GM12878 (cell line): ENCODE results near the gene SPATA24. TPM values are rescaled to one million over a fixed set of nuclear protein-coding genes. Genes with fewer than 3 reads are reported as not detected.

Experiments
- ATAC-seq: fragments of 200-7000 bp; cut with Tn5 transposase; 3 replicates; pipeline ENCODE4 v1.9.1; 2020; ENCODE audit warnings: mild to moderate bottlenecking, moderate library complexity
- BruUV-seq: library from RNA; stranded (reverse); fragments of 400-500 nt; replicated peaks from 2 replicates; lab custom pipeline; 2021; lab: Mats Ljungman, UMichigan
- CTCF ChIA-PET: fragments of 300-600 bp; sonication (Branson Sonifier 250); formaldehyde crosslinking; extraction: SDS; loops from one replicate; lab custom pipeline; 2021; ENCODE audit warnings: inconsistent platforms; lab: Yijun Ruan, JAX
- POLR2A ChIA-PET: fragments of 350-600 bp; formaldehyde crosslinking; extraction: SDS; loops from one replicate; lab custom pipeline; 2021; ENCODE audit warnings: inconsistent platforms; lab: Charles Lee
- RAD21 ChIA-PET: fragments of 300-600 bp; sonication (Branson Sonifier 250); formaldehyde crosslinking; loops from one replicate; lab custom pipeline; 2023; ENCODE audit warnings: antibody characterized with exemption; ENCODE audit not compliant: unreplicated experiment; lab: Charles Lee
- SMC1A ChIA-PET: fragments of 300-600 bp; sonication (Branson Sonifier 250); formaldehyde crosslinking; loops from one replicate; lab custom pipeline; 2023; ENCODE audit not compliant: unreplicated experiment, uncharacterized antibody; lab: Charles Lee
- DNase-seq: peaks from one replicate; pipeline ENCODE4 v3.0.0-alpha.2; 2011; ENCODE audit warnings: low read depth, low spot score
- FAIRE-seq: peaks from 3 replicates; lab custom pipeline; 2011; peaks lifted over from hg19 to GRCh38; lab: Jason Lieb, UNC
- H2AFZ ChIP-seq: 2 replicates; pipeline ENCODE4 v1.6.0; 2011; ENCODE audit warnings: low read depth, low read length, control low read depth; ENCODE audit not compliant: control insufficient read depth
- H3K27ac ChIP-seq: 2 replicates; pipeline ENCODE4 v1.5.1; 2011; ENCODE audit warnings: control low read depth; ENCODE audit not compliant: control insufficient read depth, insufficient read depth
- H3K27me3 ChIP-seq, 2 experiments: replicated peaks in 1 of 2; 2 replicates each; pipeline versions ENCODE4 v1.6.0 to v1.6.1; 2011; ENCODE audit warnings: low read length in 1 of 2; ENCODE audit not compliant: control insufficient read depth in 2 of 2, insufficient read depth in 2 of 2
- H3K36me3 ChIP-seq, 2 experiments: 2 replicates each; pipeline ENCODE4 v1.5.1; 2011; ENCODE audit warnings: low read length in 1 of 2; ENCODE audit not compliant: control insufficient read depth in 2 of 2, insufficient read depth in 2 of 2
- H3K4me1 ChIP-seq: 2 replicates; pipeline ENCODE4 v1.6.1; 2011; ENCODE audit warnings: mild to moderate bottlenecking, low read length, moderate library complexity, mixed read lengths; ENCODE audit not compliant: control insufficient read depth, insufficient read depth
- H3K4me2 ChIP-seq: 2 replicates; pipeline ENCODE4 v1.6.0; 2011; ENCODE audit warnings: control low read depth; ENCODE audit not compliant: control insufficient read depth, insufficient read depth
- H3K4me3 ChIP-seq: fragments of 200-600 bp; sonication (generic); 2 replicates; pipeline ENCODE4 v1.5.1; 2016
- H3K79me2 ChIP-seq: 2 replicates; pipeline ENCODE4 v1.6.0; 2011; ENCODE audit warnings: low read length; ENCODE audit not compliant: control insufficient read depth, insufficient read depth
- H3K9ac ChIP-seq: 2 replicates; pipeline ENCODE4 v1.8.0; 2011; ENCODE audit warnings: low read length, control low read depth, mixed read lengths; ENCODE audit not compliant: control insufficient read depth, insufficient read depth
- H3K9me3 ChIP-seq: replicated peaks from 3 replicates; pipeline ENCODE4 v1.5.1; 2011; ENCODE audit warnings: mild to moderate bottlenecking, low read length; ENCODE audit not compliant: control insufficient read depth, insufficient read depth
- H4K20me1 ChIP-seq: 2 replicates; pipeline ENCODE4 v1.6.0; 2011; ENCODE audit not compliant: control insufficient read depth, insufficient read depth
- EED ChIP-seq: sonication (generic); IDR thresholded peaks from 2 replicates; pipeline ENCODE4 v1.6.1; 2016; ENCODE audit warnings: antibody characterized with exemption, low read depth
- EZH2 ChIP-seq: IDR thresholded peaks from 2 replicates; pipeline ENCODE4 v1.6.1; 2012; ENCODE audit warnings: low read depth, mild to moderate bottlenecking, control low read depth, inconsistent platforms, low read length, borderline replicate concordance; ENCODE audit not compliant: control insufficient read depth
- HDAC6 ChIP-seq: fragments of 200-600 bp; sonication (generic); IDR thresholded peaks from one replicate; pipeline ENCODE4 v1.8.0; 2017; ENCODE audit warnings: antibody characterized with exemption; ENCODE audit not compliant: unreplicated experiment
- MAX ChIP-seq: IDR thresholded peaks from 2 replicates; pipeline ENCODE4 v1.6.1; 2012; ENCODE audit warnings: low read depth, low read length, improper control_type of control experiment
- NFIC ChIP-seq: IDR thresholded peaks from 2 replicates; pipeline ENCODE4 v1.6.1; 2012; ENCODE audit warnings: low read depth, mild to moderate bottlenecking, inconsistent platforms, low read length, moderate library complexity
- POLR2A ChIP-seq: IDR thresholded peaks from 2 replicates; pipeline ENCODE4 v1.6.1; 2011; ENCODE audit warnings: low read depth, mild to moderate bottlenecking, low read length
- RAD51 ChIP-seq: fragments of 450-650 bp; IDR thresholded peaks from 2 replicates; pipeline ENCODE4 v1.6.1; 2016; ENCODE audit warnings: moderate library complexity, mild to moderate bottlenecking, inconsistent platforms
- RB1 ChIP-seq: fragments of 450-650 bp; formaldehyde crosslinking; IDR thresholded peaks from 2 replicates; pipeline ENCODE4 v1.6.1; 2017; ENCODE audit warnings: mild to moderate bottlenecking, borderline replicate concordance
- SMAD1 ChIP-seq: fragments of 450-650 bp; IDR thresholded peaks from 2 replicates; pipeline ENCODE4 v1.6.1; 2018; ENCODE audit warnings: mild to moderate bottlenecking, low read depth; ENCODE audit not compliant: partially characterized antibody
- SRF ChIP-seq, 2 experiments: IDR thresholded peaks; 2 replicates each; pipeline ENCODE4 v1.6.1; 2011; ENCODE audit warnings: low read depth in 2 of 2, low read length in 2 of 2, mild to moderate bottlenecking in 1 of 2, moderate library complexity in 1 of 2
- TARDBP ChIP-seq: IDR thresholded peaks from 2 replicates; pipeline ENCODE4 v1.6.1; 2016; ENCODE audit warnings: borderline replicate concordance
- YBX1 ChIP-seq: fragments of 450-650 bp; IDR thresholded peaks from 2 replicates; pipeline ENCODE4 v1.6.1; 2016; ENCODE audit warnings: antibody characterized with exemption
- ZNF687 ChIP-seq: fragments of 450-650 bp; IDR thresholded peaks from 2 replicates; pipeline ENCODE4 v1.6.1; 2017; ENCODE audit warnings: mild to moderate bottlenecking, moderate library complexity
- WGBS: methylation state at CpG from one replicate; pipeline ENCODE4 v1.1.6; 2016; ENCODE audit warnings: low lambda C conversion rate; ENCODE audit not compliant: insufficient replicate concordance, insufficient coverage; ENCODE audit errors: missing lambda C conversion rate; 5-methylcytosine and 5-hydroxymethylcytosine counted together
- in situ Hi-C: fragments of 300-500 bp; cut with MboI; formaldehyde crosslinking; loops from 9 replicates; pipeline ENCODE4 v1.14.3; 2018; ENCODE audit warnings: mixed read lengths
- intact Hi-C: fragments of 100-400 bp; cut with micrococcal nuclease; formaldehyde crosslinking; loops from one replicate; pipeline ENCODE4 v1.14.2; 2022; ENCODE audit not compliant: unreplicated experiment
- polyA plus RNA-seq, 11 experiments: library from polyadenylated mRNA; depleted of rRNA in 4 of 11; unstranded in 6 of 11; stranded (reverse) in 5 of 11; fragments of >200 nt; fragmentation: Nextera tagmentation in 4 of 11; fragmentation: Illumina TruSeq in 1 of 11; extraction: Ambion mirVana in 4 of 11; extraction: Trizol in 1 of 11; gene quantifications; 1 replicate in 1 of 11; 2 replicates in 10 of 11; pipeline versions ENCODE4 v1.2.1 to v1.2.3, GENCODE V29; 2011 to 2016; ENCODE audit warnings: inconsistent platforms in 2 of 11, missing spikeins in 2 of 11, low read depth in 1 of 11
- total RNA-seq, 4 experiments: library from RNA; depleted of rRNA in 3 of 4; stranded (reverse); fragments of >200 nt in 3 of 4; fragmentation: Illumina TruSeq in 1 of 4; extraction: Trizol in 1 of 4; gene quantifications; 2 replicates each; pipeline versions ENCODE4 v1.2.1 to v1.2.3, GENCODE V29; 2013 to 2021

Gene SPATA24
- total and polyA plus RNA-seq, 10 of the 15 experiments (the other 5 are each of a cell fraction or from before 2014, with no cell fraction given): 4.1 to 9.8 (median 7.3) TPM

GRCh38 chr5:139377226-139377625 lies 26.7 kb downstream of the SPATA24 start:
- Histone ChIP-seq H2AFZ (no peak overlapping the region), H3K9ac (no peak overlapping the region), H4K20me1 (no peaks in the 10 kb centered on the region), H3K9me3 (no peaks in the 10 kb centered on the region), H3K36me3 (no peaks in the 10 kb centered on the region; a peak in 1 of 4 replicates), H3K4me2 (no peak overlapping the region), H3K27me3 (no peaks in the 10 kb centered on the region), H3K27ac (no peak overlapping the region), H3K79me2 (no peaks in the 10 kb centered on the region), H3K4me3 (no peak overlapping the region), H3K4me1 (no peaks in the 10 kb centered on the region)
- no TSS peak for BruUV-seq
- ATAC-seq (no peak), DNase-seq (no peak), FAIRE-seq (no peak)
- RAD21 ChIA-PET: no interaction called here
- SMC1A ChIA-PET: interaction anchor here (1.1 kb wide), 1 partner anchor 35 kb away, joined by 3 read pairs; the partner anchor contains the start of gene PAIP2
- TF ChIP-seq POLR2A (peak; percentile 29; the same call in 1 of the 2 replicates), SMAD1 (no peak), RB1 (no peak), MAX (no peak), EZH2 (no peak), EED (no peak)
- POLR2A ChIA-PET: interaction anchor here (0.7 to 1.4 kb wide), 2 partner anchors 11 to 13 kb away, joined by 3 to 4 read pairs; partner anchors contain the start of gene MZB1
- CTCF ChIA-PET: interaction anchor here (0.6 kb wide), 1 partner anchor 227 kb away, joined by 3 read pairs; no protein-coding TSS in a partner anchor
- intact Hi-C loops: no loop called here
- in situ Hi-C loops: no loop called here
- 96% methylated on average over 3 of the region's 3 CpGs for WGBS

GRCh38 chr5:139376364-139376763 lies 27.5 kb downstream of the SPATA24 start:
- Histone ChIP-seq H3K4me1 (no peaks in the 10 kb centered on the region), H3K79me2 (no peaks in the 10 kb centered on the region), H3K9ac (no peak overlapping the region), H3K27ac (no peak overlapping the region), H3K4me2 (no peak overlapping the region), H2AFZ (no peak overlapping the region), H3K9me3 (no peaks in the 10 kb centered on the region), H3K36me3 (peaks cover 0 to 3% of the 10 kb centered on the region in 2 experiments; a peak in 1 of 4 replicates), H3K4me3 (no peak overlapping the region), H3K27me3 (no peaks in the 10 kb centered on the region), H4K20me1 (no peaks in the 10 kb centered on the region)
- ChIA-PET POLR2A (no interaction called here), RAD21 (no interaction called here), CTCF (no interaction called here), SMC1A (no interaction called here)
- ATAC-seq (no peak), FAIRE-seq (no peak), DNase-seq (no peak)
- 86% methylated on average over 7 of the region's 7 CpGs for WGBS
- in situ Hi-C loops (no loop called here), intact Hi-C loops (no loop called here)
- BruUV-seq: no TSS peak
- TF ChIP-seq YBX1 (no peak), HDAC6 (no peak), SRF (IDR thresholded peaks at IDR 0.05; ENCODE audit: low read depth in 2 of 2, low read length in 2 of 2) (no peak), TARDBP (no peak), NFIC (no peak), RAD51 (no peak), ZNF687 (no peak)
